HG03064 (cell line): ENCODE data around the gene FREM2.

ENCODE experiments used
- ATAC-seq: cut with Tn5 transposase; IDR thresholded peaks from one replicate; pipeline ENCODE4 v1.9.1; 2021; ENCODE audit warnings: low read depth; ENCODE audit not compliant: unreplicated experiment

FREM2 gene

DNA sequence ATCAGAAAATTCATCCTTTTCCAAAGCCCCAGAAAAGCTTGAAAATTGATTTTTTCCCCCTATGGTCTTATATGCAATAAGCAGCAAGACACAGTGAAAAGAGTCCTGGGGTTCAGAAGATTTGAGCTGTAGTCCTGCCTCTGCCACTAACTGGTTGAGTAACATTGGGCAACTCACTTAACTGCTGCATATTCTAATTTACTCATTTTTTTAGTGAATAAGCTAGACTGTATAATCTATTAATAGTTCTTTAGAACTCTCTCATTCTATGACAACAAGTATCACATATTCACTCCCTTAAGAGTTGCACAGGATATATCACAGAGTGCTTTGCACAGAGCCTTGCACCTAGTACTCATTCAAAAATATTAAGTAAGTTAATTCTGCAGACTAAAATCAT, 192.9 kb downstream of the FREM2 start:
- ATAC-seq: no peak

- ATAC-seq: no peak
Measured at GRCh38 chr13:38880397-38880796, 193.5 kb downstream of the FREM2 start.

DNA sequence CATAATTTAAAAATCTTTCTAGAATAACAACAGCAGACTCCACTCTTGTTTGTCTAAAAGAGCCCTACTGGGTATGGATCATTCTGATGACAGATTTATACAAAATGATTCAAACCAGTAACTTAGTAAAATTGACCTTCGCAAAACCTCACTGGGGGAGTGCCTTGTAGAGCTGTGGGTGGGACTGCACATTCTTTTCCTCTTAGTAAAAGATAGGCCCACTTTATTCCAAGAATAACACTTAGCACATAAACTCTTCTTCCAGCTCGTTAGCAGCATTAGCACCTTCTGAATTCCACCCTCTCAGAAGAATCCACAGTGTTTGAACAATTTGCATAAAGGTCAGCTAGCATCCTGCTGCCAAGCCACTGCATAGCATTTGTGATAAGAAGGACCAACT, 196.9 kb downstream of the FREM2 start:
- ATAC-seq: no peak

- ATAC-seq: no peak
Measured at GRCh38 chr13:38888309-38888708, 201.4 kb downstream of the FREM2 start.

DNA sequence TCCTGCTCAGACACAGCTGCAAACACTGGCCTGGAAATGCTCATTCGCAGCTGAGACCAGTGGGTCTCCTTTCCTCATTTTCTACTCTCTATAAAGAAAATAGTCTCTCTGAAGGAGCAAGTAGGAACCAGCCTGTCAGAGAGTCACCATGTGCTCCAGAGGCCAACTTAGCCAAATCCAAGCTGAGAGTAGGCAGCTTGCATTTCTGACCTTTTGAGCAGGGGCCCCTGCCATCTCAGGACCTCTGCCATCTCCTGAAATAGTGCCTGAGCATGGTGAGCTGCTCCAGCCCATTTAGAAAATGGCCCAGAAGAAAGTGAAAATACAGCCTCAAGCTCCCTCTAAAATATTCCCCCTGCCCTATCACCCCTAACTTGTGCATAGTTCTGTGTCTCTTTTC, 208.2 kb downstream of the FREM2 start:
- ATAC-seq: no peak

GRCh38 chr13:38897521-38897920, 210.6 kb downstream of the FREM2 start:
- ATAC-seq: no peak

DNA sequence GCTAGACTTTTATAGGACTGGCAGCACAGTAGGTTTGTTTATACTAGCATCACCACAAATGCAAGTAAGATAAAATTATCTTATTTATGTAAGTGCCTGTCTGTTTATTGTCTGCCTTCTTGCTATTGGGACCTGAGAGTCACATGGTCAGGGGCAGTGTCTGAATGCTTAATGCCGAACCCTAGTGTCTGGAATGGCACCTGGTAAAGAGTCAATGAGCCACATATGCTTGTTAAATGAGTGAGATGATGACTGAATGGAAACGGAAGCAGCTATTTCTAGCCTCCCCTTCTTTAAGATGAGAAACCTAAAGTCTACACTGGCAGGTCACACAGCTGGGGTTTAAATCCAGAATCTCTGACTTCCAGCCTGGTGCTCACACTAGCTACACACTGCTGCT, 211.6 kb downstream of the FREM2 start:
- no peak for ATAC-seq

DNA sequence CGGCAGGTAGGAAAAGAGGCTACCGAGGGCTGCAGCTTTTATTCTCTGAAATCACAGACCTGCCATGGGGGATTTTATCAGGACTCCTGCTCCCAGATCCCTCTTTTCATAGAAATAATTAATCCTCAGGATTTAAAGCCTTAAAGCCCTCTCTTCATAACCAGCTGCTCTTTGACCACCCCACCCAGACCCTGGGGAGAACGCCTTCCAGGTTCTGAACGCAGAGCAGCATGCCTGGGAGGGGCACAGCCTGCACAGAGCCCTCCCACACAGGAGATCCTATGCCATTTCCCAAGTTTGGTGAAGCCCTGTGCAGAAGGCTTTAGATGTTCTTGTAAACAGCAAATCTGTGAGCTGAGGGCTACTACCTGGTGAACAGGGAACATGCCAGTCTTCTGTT, 212.7 kb downstream of the FREM2 start:
- ATAC-seq: no peak

- no peak for ATAC-seq
Measured at GRCh38 chr13:38900188-38900587, 213.3 kb downstream of the FREM2 start.

DNA sequence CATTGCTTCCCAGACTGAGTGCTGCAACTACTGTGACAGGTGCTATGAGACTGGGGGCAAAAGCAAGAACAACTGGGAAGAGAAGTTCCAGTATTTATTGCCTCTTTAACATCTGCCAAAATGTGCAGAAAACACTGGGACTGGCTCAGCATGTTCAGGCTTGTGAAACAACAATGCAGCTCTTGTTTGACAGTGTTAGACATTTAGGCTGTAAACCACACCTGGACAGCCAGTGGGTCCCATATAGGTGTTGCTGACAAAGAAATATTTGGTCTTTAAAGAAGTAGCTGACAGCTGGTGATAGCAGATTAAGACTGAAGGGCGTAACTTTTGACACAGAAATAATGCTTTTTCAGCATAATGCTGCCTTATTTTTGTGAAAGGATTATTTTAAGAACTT, 215.7 kb downstream of the FREM2 start:
- ATAC-seq: no peak

GRCh38 chr13:38905081-38905480, 218.2 kb downstream of the FREM2 start:
- ATAC-seq: no peak

DNA sequence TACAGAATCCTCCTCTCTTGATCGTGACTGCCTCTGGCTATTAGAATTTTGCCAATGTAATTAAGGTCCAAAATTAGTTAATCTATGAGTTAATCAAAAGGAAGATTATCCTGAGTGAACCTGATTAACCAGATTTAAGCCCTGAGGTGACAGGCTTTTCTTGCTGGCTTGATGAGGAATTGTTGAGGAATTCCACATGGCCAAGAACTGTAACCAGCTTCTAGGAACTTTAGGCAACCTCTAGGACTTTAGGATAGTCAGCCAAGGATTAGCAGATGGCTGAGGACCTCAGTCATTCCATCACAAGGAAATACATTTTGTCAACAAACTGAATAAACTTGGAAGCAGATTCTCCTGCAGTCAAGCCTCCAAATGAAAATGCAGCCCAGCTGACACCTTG, 219.0 kb downstream of the FREM2 start:
- ATAC-seq: no peak

DNA sequence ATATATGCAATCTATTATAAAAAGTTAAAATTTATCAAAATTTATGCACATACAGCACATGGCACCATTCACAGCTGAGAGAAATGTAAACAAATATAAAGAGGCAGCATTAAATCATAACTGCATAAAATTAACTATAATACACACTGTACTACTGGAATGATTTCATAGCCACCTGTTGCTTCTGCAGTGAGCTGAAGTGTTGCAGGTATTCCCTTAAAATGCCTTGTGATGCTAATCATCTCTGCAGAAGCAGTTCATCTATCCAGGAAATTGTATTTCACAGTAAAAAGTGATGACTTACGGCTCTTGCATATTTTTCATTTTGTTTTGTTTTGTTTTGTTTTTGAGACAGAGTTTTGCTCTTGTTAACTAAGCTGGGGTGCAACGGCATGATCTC, 221.7 kb downstream of the FREM2 start:
- no peak for ATAC-seq

GRCh38 chr13:38914070-38914469, 227.2 kb downstream of the FREM2 start:
- no peak for ATAC-seq

- no peak for ATAC-seq
Measured at GRCh38 chr13:38921081-38921480, 234.2 kb downstream of the FREM2 start.

GRCh38 chr13:38922170-38922569, 235.3 kb downstream of the FREM2 start:
- ATAC-seq: no peak

DNA sequence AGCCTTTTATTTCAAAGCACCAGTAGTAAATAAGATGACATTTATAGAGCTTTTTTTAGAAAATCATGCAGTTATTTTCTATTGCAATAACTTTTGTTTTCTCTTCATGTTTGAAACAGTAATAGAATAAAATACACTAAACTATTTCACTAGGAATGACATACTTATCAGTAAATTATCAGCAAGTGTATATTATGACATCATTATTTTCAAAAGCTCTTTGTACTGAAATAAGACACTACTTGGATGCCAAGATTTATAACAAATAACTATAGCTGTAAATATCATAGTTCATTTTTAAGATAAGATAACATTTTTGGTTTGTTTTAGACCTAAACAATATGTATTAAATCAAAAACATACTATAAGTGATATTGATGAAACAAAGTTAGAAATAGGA, 246.9 kb downstream of the FREM2 start:
- no peak for ATAC-seq
